H1 (cell line): ENCODE data around the gene RAI14. TPM values are rescaled to one million over a fixed set of nuclear protein-coding genes. Genes with fewer than 3 reads are reported as not detected.

Source experiments
- CTCF ChIA-PET: fragments of 300-600 bp; sonication (Branson Sonifier 250); formaldehyde crosslinking; loops from one replicate; lab custom pipeline; 2021; ENCODE audit not compliant: partially characterized antibody; lab: Charles Lee
- POLR2A ChIA-PET: fragments of 300-600 bp; sonication (Branson Sonifier 250); formaldehyde crosslinking; loops from one replicate; lab custom pipeline; 2021; ENCODE audit warnings: inconsistent platforms; ENCODE audit not compliant: partially characterized antibody; lab: Charles Lee
- DNase-seq, 2 experiments: peaks; one replicate each; pipeline versions ENCODE4 v3.0.0 to v3.0.0-alpha.2; 2010 to 2022; ENCODE audit warnings: low spot score in 2 of 2, low read depth in 1 of 2, mixed read lengths in 1 of 2
- FAIRE-seq: peaks from 2 replicates; lab custom pipeline; 2011; peaks lifted over from hg19 to GRCh38; lab: Jason Lieb, UNC
- H2AFZ ChIP-seq: 2 replicates; pipeline ENCODE4 v1.8.1; 2012; ENCODE audit warnings: low read length, inconsistent platforms
- H2AK5ac ChIP-seq: 2 replicates; pipeline ENCODE4 v1.6.1; 2013; ENCODE audit warnings: low read depth, low read length
- H2BK120ac ChIP-seq: replicated peaks from 2 replicates; pipeline ENCODE3; 2013; ENCODE audit warnings: low read depth, low read length, inconsistent platforms
- H2BK12ac ChIP-seq: 2 replicates; pipeline ENCODE4 v1.6.1; 2013; ENCODE audit warnings: low read depth, low read length
- H2BK15ac ChIP-seq: 2 replicates; pipeline ENCODE4 v1.6.1; 2013; ENCODE audit warnings: low read length
- H2BK20ac ChIP-seq: 2 replicates; pipeline ENCODE4 v1.6.1; 2013; ENCODE audit warnings: low read length
- H2BK5ac ChIP-seq: 2 replicates; pipeline ENCODE4 v1.6.1; 2013; ENCODE audit warnings: low read depth, low read length
- H3K14ac ChIP-seq: 2 replicates; pipeline ENCODE4 v1.6.1; 2013; ENCODE audit warnings: inconsistent platforms; ENCODE audit not compliant: insufficient read length
- H3K18ac ChIP-seq: 2 replicates; pipeline ENCODE4 v1.6.1; 2013; ENCODE audit warnings: low read length; ENCODE audit errors: extremely low read depth
- H3K23ac ChIP-seq: 2 replicates; pipeline ENCODE4 v1.6.1; 2013; ENCODE audit warnings: inconsistent platforms; ENCODE audit not compliant: insufficient read length
- H3K23me2 ChIP-seq: 2 replicates; pipeline ENCODE4 v1.6.1; 2013; ENCODE audit warnings: low read depth, low read length
- H3K27ac ChIP-seq: 2 replicates; pipeline ENCODE4 v1.6.1; 2011; ENCODE audit warnings: low read depth, low read length, inconsistent platforms
- H3K27me3 ChIP-seq, 4 experiments: replicated peaks in 1 of 4; 1 replicate in 1 of 4; 2 replicates in 3 of 4; pipeline versions ENCODE4 v1.6.1 to v1.8.1; 2011 to 2013; ENCODE audit warnings: low read length in 3 of 4, mild to moderate bottlenecking in 3 of 4, inconsistent platforms in 2 of 4, mixed read lengths in 2 of 4, moderate library complexity in 1 of 4; ENCODE audit not compliant: control insufficient read depth in 3 of 4, insufficient read depth in 3 of 4; ENCODE audit errors: extremely low read depth in 1 of 4
- H3K36me3 ChIP-seq, 4 experiments: 2 replicates each; pipeline versions ENCODE4 v1.6.1 to v1.8.1; 2011 to 2013; ENCODE audit warnings: mild to moderate bottlenecking in 4 of 4, low read length in 3 of 4, moderate library complexity in 2 of 4, control low read depth in 1 of 4, inconsistent platforms in 1 of 4; ENCODE audit not compliant: insufficient read depth in 4 of 4, control insufficient read depth in 2 of 4
- H3K4ac ChIP-seq: replicated peaks from 2 replicates; pipeline ENCODE3; 2013; ENCODE audit warnings: low read length, low read depth, mixed read lengths, inconsistent platforms; ENCODE audit not compliant: insufficient read length
- H3K4me1 ChIP-seq, 4 experiments: replicated peaks in 1 of 4; 1 replicate in 1 of 4; 2 replicates in 3 of 4; pipeline versions ENCODE4 v1.6.1 to v1.8.1; 2011 to 2013; ENCODE audit warnings: low read length in 3 of 4, inconsistent platforms in 2 of 4, mixed read lengths in 1 of 4; ENCODE audit not compliant: insufficient read depth in 4 of 4, control insufficient read depth in 3 of 4
- H3K4me2 ChIP-seq, 2 experiments: 2 replicates each; pipeline versions ENCODE4 v1.6.1 to v1.8.1; 2011 to 2013; ENCODE audit warnings: low read depth in 2 of 2, low read length in 2 of 2, control low read depth in 1 of 2, inconsistent platforms in 1 of 2, mild to moderate bottlenecking in 1 of 2; ENCODE audit not compliant: insufficient read depth in 1 of 2
- H3K4me3 ChIP-seq, 4 experiments: fragments of 200-600, 300-600 bp in 1 of 4; sonication (generic), shearing (Covaris generic), sonication (Bioruptor Twin) in 1 of 4; 2 replicates each; pipeline versions ENCODE4 v1.5.1 to v1.8.1; 2011 to 2016; ENCODE audit warnings: low read length in 4 of 4, low read depth in 3 of 4, control low read depth in 2 of 4, inconsistent platforms in 2 of 4, mild to moderate bottlenecking in 2 of 4, mixed read lengths in 1 of 4, moderate library complexity in 1 of 4; ENCODE audit not compliant: insufficient read depth in 2 of 4; ENCODE audit errors: extremely low read depth in 1 of 4
- H3K56ac ChIP-seq: replicated peaks from 2 replicates; pipeline ENCODE3; 2013; ENCODE audit warnings: low read depth, mild to moderate bottlenecking, mixed read lengths, low read length, inconsistent platforms; ENCODE audit not compliant: insufficient read length
- H3K79me1 ChIP-seq: 2 replicates; pipeline ENCODE4 v1.6.1; 2013; ENCODE audit warnings: low read depth, low read length, control low read depth
- H3K79me2 ChIP-seq, 2 experiments: 2 replicates each; pipeline versions ENCODE4 v1.6.1 to v1.8.1; 2012 to 2013; ENCODE audit warnings: low read length in 2 of 2, mild to moderate bottlenecking in 2 of 2, inconsistent platforms in 1 of 2; ENCODE audit not compliant: insufficient read depth in 2 of 2, control insufficient read depth in 1 of 2
- H3K9ac ChIP-seq, 4 experiments: replicated peaks in 1 of 4; 1 replicate in 1 of 4; 2 replicates in 3 of 4; pipeline versions ENCODE4 v1.6.1 to v1.8.1; 2011 to 2013; ENCODE audit warnings: low read depth in 3 of 4, low read length in 3 of 4, control low read depth in 2 of 4, mild to moderate bottlenecking in 2 of 4, moderate library complexity in 2 of 4, inconsistent platforms in 1 of 4; ENCODE audit errors: extremely low read depth in 1 of 4
- H3K9me3 ChIP-seq, 2 experiments: 2 replicates each; pipeline versions ENCODE4 v1.6.1 to v1.8.1; 2012 to 2013; ENCODE audit warnings: mild to moderate bottlenecking in 2 of 2, moderate library complexity in 2 of 2, control low read depth in 1 of 2, inconsistent platforms in 1 of 2, low read depth in 1 of 2, low read length in 1 of 2, mixed read lengths in 1 of 2; ENCODE audit not compliant: insufficient read depth in 2 of 2
- H4K20me1 ChIP-seq, 2 experiments: replicated peaks in 1 of 2; 2 replicates each; pipeline versions ENCODE3 to v1.8.1; 2011 to 2013; ENCODE audit warnings: inconsistent platforms in 2 of 2, low read length in 2 of 2, mild to moderate bottlenecking in 1 of 2; ENCODE audit not compliant: insufficient read depth in 2 of 2, control insufficient read depth in 1 of 2
- H4K5ac ChIP-seq: 2 replicates; pipeline ENCODE4 v1.6.1; 2013; ENCODE audit warnings: low read length, low read depth, mixed read lengths, inconsistent platforms; ENCODE audit not compliant: insufficient read length
- H4K8ac ChIP-seq: 2 replicates; pipeline ENCODE4 v1.8.0; 2013; ENCODE audit warnings: mild to moderate bottlenecking, moderate library complexity, low read length, inconsistent platforms; ENCODE audit not compliant: insufficient read depth; ENCODE audit errors: extremely low read depth
- H4K91ac ChIP-seq: replicated peaks from 2 replicates; pipeline ENCODE3; 2013; ENCODE audit warnings: low read length, mixed read lengths, inconsistent platforms; ENCODE audit not compliant: insufficient read length
- BRCA1 ChIP-seq: IDR thresholded peaks from 2 replicates; pipeline ENCODE4 v1.6.1; 2012; ENCODE audit warnings: low read depth, low read length, improper control_type of control experiment
- EP300 ChIP-seq, 2 experiments: IDR thresholded peaks; 1 replicate in 1 of 2; 2 replicates in 1 of 2; pipeline ENCODE4 v1.6.1; 2011 to 2012; ENCODE audit warnings: low read depth in 2 of 2, low read length in 2 of 2, mild to moderate bottlenecking in 2 of 2, borderline replicate concordance in 1 of 2, inconsistent platforms in 1 of 2, moderate library complexity in 1 of 2
- JUND ChIP-seq: IDR thresholded peaks from 2 replicates; pipeline ENCODE4 v1.6.1; 2011; ENCODE audit warnings: mild to moderate bottlenecking, improper control_type of control experiment, low read length
- MAFK ChIP-seq: IDR thresholded peaks from 2 replicates; pipeline ENCODE4 v1.6.1; 2012; ENCODE audit warnings: low read depth, mild to moderate bottlenecking, improper control_type of control experiment, low read length
- NRF1 ChIP-seq: IDR thresholded peaks from 2 replicates; pipeline ENCODE4 v1.6.1; 2011; ENCODE audit warnings: mild to moderate bottlenecking, low read depth, low read length, improper control_type of control experiment
- POLR2A ChIP-seq, 2 experiments: IDR thresholded peaks; 1 replicate in 1 of 2; 2 replicates in 1 of 2; pipeline ENCODE4 v1.6.1; 2011; ENCODE audit warnings: low read depth in 2 of 2, low read length in 2 of 2, mild to moderate bottlenecking in 2 of 2; ENCODE audit errors: control extremely low read depth in 1 of 2
- RBBP5 ChIP-seq: IDR thresholded peaks from 2 replicates; pipeline ENCODE4 v1.7.1; 2012; ENCODE audit warnings: low read depth, mild to moderate bottlenecking, inconsistent platforms, low read length, moderate library complexity, borderline replicate concordance
- SUZ12 ChIP-seq: fragments of 200-600 bp; sonication (generic); IDR thresholded peaks from 2 replicates; pipeline ENCODE4 v1.6.1; 2012; ENCODE audit warnings: mild to moderate bottlenecking, inconsistent platforms, low read length, moderate library complexity, mixed read lengths
- TAF1 ChIP-seq: IDR thresholded peaks from 2 replicates; pipeline ENCODE4 v1.6.1; 2011; ENCODE audit warnings: mild to moderate bottlenecking, low read depth, low read length
- TBP ChIP-seq: IDR thresholded peaks from 2 replicates; pipeline ENCODE4 v1.6.1; 2011; ENCODE audit warnings: low read depth, low read length, improper control_type of control experiment
- WGBS, 2 experiments: shearing (Covaris generic) in 1 of 2; methylation state at CpG; one replicate each; pipeline versions ENCODE4 v1.1.6 to v1.1.7; 2013 to 2015; ENCODE audit warnings: low lambda C conversion rate in 2 of 2, mixed read lengths in 2 of 2, inconsistent platforms in 1 of 2, low coverage in 1 of 2, missing lambda C conversion rate in 1 of 2; ENCODE audit not compliant: insufficient replicate concordance in 2 of 2, insufficient coverage in 1 of 2, insufficient read length in 1 of 2; ENCODE audit errors: extremely low coverage in 1 of 2, missing lambda C conversion rate in 1 of 2; 5-methylcytosine and 5-hydroxymethylcytosine counted together
- polyA plus RNA-seq, 7 experiments: library from polyadenylated mRNA; depleted of rRNA in 3 of 7; stranded (reverse) in 5 of 7; unstranded in 2 of 7; fragments of >200 nt in 5 of 7; fragments of 200-250 nt in 2 of 7; gene quantifications; 1 replicate in 5 of 7; 2 replicates in 1 of 7; 4 replicates in 1 of 7; pipeline versions ENCODE4 v1.2.1 to v1.2.3, GENCODE V29; 2011 to 2013; ENCODE audit warnings: missing spikeins in 2 of 7, mixed read lengths in 2 of 7
- total RNA-seq: library from RNA; stranded (reverse); fragmentation: NEBNext Ultra II Directional; extraction: Animal tissue kit (Norgen Biotek cat#: 25700); gene quantifications from 2 replicates; pipeline ENCODE4 v1.2.1, GENCODE V29; 2021
- TF ChIP-seq, protein P1 (sequence below): IDR thresholded peaks from 2 replicates; pipeline ENCODE4 v1.6.1; 2012; ENCODE audit warnings: low read length, inconsistent platforms

Gene RAI14
- total and polyA plus RNA-seq, 2 of the 8 experiments (the other 6 are each of a cell fraction or from before 2014, with no cell fraction given): 48.4 to 210 TPM

DNA sequence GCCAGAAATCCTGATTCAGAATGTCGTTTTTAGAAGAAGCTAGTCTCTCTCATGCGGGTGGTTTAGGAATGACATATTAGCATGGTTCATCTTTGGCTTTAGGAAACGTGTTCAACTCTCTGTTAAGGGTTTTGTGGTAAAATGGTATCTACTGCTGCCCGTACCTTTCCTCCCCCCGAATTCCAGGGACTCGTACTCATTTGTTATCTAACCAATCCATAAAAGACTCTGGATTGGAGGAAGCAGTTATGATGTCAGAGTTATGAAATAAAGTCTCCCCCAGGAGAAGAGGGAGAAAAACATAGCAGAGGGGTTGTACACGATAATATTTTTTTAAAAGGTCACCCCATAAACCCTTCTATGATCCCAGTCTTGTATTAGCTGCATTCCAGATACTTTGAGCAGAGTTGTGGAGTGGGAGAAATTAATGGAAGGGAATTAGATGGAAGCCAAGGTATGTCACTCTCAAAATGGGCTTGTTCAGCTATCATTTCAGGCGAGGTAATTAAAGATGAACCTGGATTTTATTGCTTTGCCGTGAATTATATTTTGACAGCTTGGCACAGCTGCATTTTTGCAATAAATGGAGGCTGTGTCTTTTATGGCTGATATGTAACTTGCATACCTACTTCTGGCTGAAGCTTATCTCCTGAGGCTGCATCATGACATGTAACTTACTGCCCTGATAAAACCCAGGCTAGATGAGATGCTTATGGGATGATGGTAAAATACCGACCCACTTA, 31.3 kb downstream of the RAI14 start:
- Histone ChIP-seq H2BK15ac (no peak overlapping the region), H2BK120ac (no peak overlapping the region), H4K5ac (no peak overlapping the region), H3K23ac (no peak overlapping the region), H3K4me2 (no peak overlapping the region), H3K9me3 (no peaks in the 10 kb centered on the region), H2AK5ac (no peak overlapping the region), H2BK12ac (no peak overlapping the region), H3K27ac (no peak overlapping the region; the same call in 1 of the 2 replicates), H2BK20ac (no peak overlapping the region), H3K79me1 (no peaks in the 10 kb centered on the region; the same call in 1 of the 2 replicates), H3K27me3 (no peaks in the 10 kb centered on the region), H3K14ac (no peak overlapping the region), H4K20me1 (peaks cover 13 to 17% of the 10 kb centered on the region in 2 experiments), H3K18ac (no peak overlapping the region), H3K9ac (no peak overlapping the region), H3K4me3 (no peak overlapping the region), H2BK5ac (no peak overlapping the region), H3K79me2 (peaks cover 16 to 97% of the 10 kb centered on the region in 2 experiments), H4K8ac (no peak overlapping the region), H3K4me1 (peaks cover 4 to 24% (median 16%) of the 10 kb centered on the region in 4 experiments; a peak in 6 of 7 replicates), H3K56ac (no peak overlapping the region), H3K23me2 (no peaks in the 10 kb centered on the region; the same call in none of the 2 replicates), H3K4ac (no peak overlapping the region), H2AFZ (no peak overlapping the region), H3K36me3 (peaks cover 2 to 26% (median 15%) of the 10 kb centered on the region in 4 experiments; a peak in 7 of 8 replicates), H4K91ac (no peak overlapping the region)
- TF ChIP-seq, protein P1, sequence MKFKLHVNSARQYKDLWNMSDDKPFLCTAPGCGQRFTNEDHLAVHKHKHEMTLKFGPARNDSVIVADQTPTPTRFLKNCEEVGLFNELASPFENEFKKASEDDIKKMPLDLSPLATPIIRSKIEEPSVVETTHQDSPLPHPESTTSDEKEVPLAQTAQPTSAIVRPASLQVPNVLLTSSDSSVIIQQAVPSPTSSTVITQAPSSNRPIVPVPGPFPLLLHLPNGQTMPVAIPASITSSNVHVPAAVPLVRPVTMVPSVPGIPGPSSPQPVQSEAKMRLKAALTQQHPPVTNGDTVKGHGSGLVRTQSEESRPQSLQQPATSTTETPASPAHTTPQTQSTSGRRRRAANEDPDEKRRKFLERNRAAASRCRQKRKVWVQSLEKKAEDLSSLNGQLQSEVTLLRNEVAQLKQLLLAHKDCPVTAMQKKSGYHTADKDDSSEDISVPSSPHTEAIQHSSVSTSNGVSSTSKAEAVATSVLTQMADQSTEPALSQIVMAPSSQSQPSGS: no peak
- TF ChIP-seq NRF1 (no peak), POLR2A (IDR thresholded peaks at IDR 0.05; ENCODE audit: control extremely low read depth in 1 of 2, low read depth in 2 of 2, low read length in 2 of 2) (no peak), MAFK (no peak), TAF1 (no peak), BRCA1 (no peak), RBBP5 (no peak), TBP (no peak), EP300 (IDR thresholded peaks at IDR 0.05; ENCODE audit: borderline replicate concordance in 1 of 2, low read depth in 2 of 2, low read length in 2 of 2) (no peak), SUZ12 (no peak), JUND (no peak)
- ChIA-PET POLR2A (interaction anchor here (1.0 to 2.2 kb wide), 5 partner anchors 8 to 213 kb away, joined by 3 to 7 read pairs (median 5); no protein-coding TSS in a partner anchor), CTCF (interaction anchor here (0.8 to 3.8 kb wide), 11 partner anchors 12 to 221 kb away, joined by 3 to 9 read pairs (median 3); no protein-coding TSS in a partner anchor)
- 79% methylated on average over 10 of the region's 10 CpGs; no CpG with 5 or more reads in 1 of the 2 experiments for WGBS, 2 experiments
- FAIRE-seq (no peak), DNase-seq (no peak)
